Lung (tissue), 12 donors: ENCODE results near the gene UNC45B. TPM values are rescaled to one million over a fixed set of nuclear protein-coding genes. Genes with fewer than 3 reads are reported as not detected.
A peak's percentile ranks its signal among the peaks of the same experiment; 100 is the strongest.

ENCODE experiments used
- ATAC-seq: fragments of 200-7000 bp; cut with Tn5 transposase; one replicate; pipeline ENCODE4 v1.9.1; 2020; ENCODE audit warnings: moderate number of reproducible peaks; ENCODE audit not compliant: insufficient read depth, low FRiP score
- DNase-seq, 3 donors: peaks; one replicate each; pipeline ENCODE4 v3.0.0-alpha.2; 2013 to 2017
- H3K27ac ChIP-seq, 2 donors: one replicate each; pipeline ENCODE4 v1.5.1; 2013; ENCODE audit warnings: mild to moderate bottlenecking in 2 of 2, moderate library complexity in 2 of 2, control low read depth in 1 of 2, inconsistent platforms in 1 of 2, low read depth in 1 of 2, low read length in 1 of 2
- H3K27me3 ChIP-seq, 3 donors: one replicate each; pipeline ENCODE4 v1.5.1; 2013; ENCODE audit warnings: low read length in 2 of 3; ENCODE audit not compliant: control insufficient read depth in 3 of 3, insufficient read depth in 3 of 3
- H3K36me3 ChIP-seq, 4 donors: one replicate each; pipeline ENCODE4 v1.5.1; 2013; ENCODE audit warnings: low read length in 4 of 4, mild to moderate bottlenecking in 1 of 4, moderate library complexity in 1 of 4; ENCODE audit not compliant: control insufficient read depth in 4 of 4, insufficient read depth in 4 of 4
- H3K4me1 ChIP-seq, 5 donors: one replicate each; pipeline ENCODE4 v1.5.1; 2013; ENCODE audit warnings: low read length in 5 of 5, mild to moderate bottlenecking in 2 of 5, moderate library complexity in 1 of 5; ENCODE audit not compliant: control insufficient read depth in 5 of 5, insufficient read depth in 5 of 5
- H3K4me3 ChIP-seq: one replicate; pipeline ENCODE4 v1.5.1; 2013; ENCODE audit warnings: mild to moderate bottlenecking, control low read depth, moderate library complexity
- H3K9ac ChIP-seq, 2 donors: one replicate each; pipeline ENCODE4 v1.5.1; 2013; ENCODE audit warnings: low read length in 2 of 2, control low read depth in 1 of 2; ENCODE audit not compliant: insufficient read depth in 1 of 2
- H3K9me3 ChIP-seq, 4 donors: one replicate each; pipeline ENCODE4 v1.5.1; 2013; ENCODE audit warnings: low read length in 3 of 4, mild to moderate bottlenecking in 1 of 4, moderate library complexity in 1 of 4; ENCODE audit not compliant: control insufficient read depth in 4 of 4, insufficient read depth in 3 of 4
- WGBS, 2 donors: extraction: QIAGEN DNeasy Blood & Tissue Kit; methylation state at CpG; one replicate each; pipeline ENCODE4 v1.1.7; 2013; 5-methylcytosine and 5-hydroxymethylcytosine counted together
- polyA plus RNA-seq, 2 donors: library from polyadenylated mRNA; stranded (reverse); fragments of 200-250 nt; gene quantifications; one replicate each; pipeline ENCODE4 v1.2.1, GENCODE V29; 2013
- total RNA-seq, 2 donors: library from RNA; depleted of rRNA in 1 of 2; stranded (reverse); fragments of >200 nt in 1 of 2; gene quantifications; one replicate each; pipeline ENCODE4 v1.2.1, GENCODE V29; 2014 to 2021
- TF ChIP-seq, protein P1 (sequence below): IDR thresholded peaks from 2 replicates; pipeline ENCODE4 v1.5.1; 2012; ENCODE audit warnings: mild to moderate bottlenecking; ENCODE audit errors: control extremely low read depth, extremely low read depth
- donor health status: control.
- donor health status: control.
- donor health status: Bipolar disorder and iron deficiency.
- donor health status: healthy.
- donor health status: DM: yes; HTN: yes; CAD: no.

The UNC45B gene
- total and polyA plus RNA-seq, 4 donors, result 0.06 to 1.6 (median 0.29) TPM

DNA sequence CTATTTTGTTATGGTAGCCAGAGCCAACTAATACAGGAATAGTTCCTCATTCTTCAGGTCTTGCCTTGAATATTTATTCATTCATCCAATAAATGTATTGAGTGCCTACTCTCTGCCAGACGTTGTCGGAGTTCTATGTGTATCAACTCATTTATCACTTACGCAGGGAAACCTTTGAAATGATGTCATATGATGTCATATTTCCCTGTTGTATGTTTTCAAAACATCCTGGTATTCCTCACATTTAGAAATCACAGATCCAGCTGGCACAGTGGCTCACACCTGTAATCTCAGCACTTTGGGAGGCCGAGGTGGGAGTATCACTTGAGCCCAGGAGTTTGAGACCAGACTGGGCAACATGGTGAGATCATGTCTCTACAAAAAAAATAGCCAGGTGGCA is 2.8 kb upstream of the UNC45B start:
- ATAC-seq (no peak), DNase-seq (no peak)
- peaks cover 0 to 8% (median 5%) of the 10 kb centered on the region in 5 donors for H3K4me1 ChIP-seq
- no peak overlapping the region for H3K27ac ChIP-seq
- H3K27me3 ChIP-seq, result peaks cover 0 to 3% (median 2%) of the 10 kb centered on the region in 3 donors
- H3K36me3 ChIP-seq, result peaks cover 0 to 1% (median 0%) of the 10 kb centered on the region in 4 donors
- TF ChIP-seq, protein P1, sequence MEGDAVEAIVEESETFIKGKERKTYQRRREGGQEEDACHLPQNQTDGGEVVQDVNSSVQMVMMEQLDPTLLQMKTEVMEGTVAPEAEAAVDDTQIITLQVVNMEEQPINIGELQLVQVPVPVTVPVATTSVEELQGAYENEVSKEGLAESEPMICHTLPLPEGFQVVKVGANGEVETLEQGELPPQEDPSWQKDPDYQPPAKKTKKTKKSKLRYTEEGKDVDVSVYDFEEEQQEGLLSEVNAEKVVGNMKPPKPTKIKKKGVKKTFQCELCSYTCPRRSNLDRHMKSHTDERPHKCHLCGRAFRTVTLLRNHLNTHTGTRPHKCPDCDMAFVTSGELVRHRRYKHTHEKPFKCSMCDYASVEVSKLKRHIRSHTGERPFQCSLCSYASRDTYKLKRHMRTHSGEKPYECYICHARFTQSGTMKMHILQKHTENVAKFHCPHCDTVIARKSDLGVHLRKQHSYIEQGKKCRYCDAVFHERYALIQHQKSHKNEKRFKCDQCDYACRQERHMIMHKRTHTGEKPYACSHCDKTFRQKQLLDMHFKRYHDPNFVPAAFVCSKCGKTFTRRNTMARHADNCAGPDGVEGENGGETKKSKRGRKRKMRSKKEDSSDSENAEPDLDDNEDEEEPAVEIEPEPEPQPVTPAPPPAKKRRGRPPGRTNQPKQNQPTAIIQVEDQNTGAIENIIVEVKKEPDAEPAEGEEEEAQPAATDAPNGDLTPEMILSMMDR, result no peak
- no peaks in the 10 kb centered on the region for H3K9me3 ChIP-seq
- H3K9ac ChIP-seq, result no peak overlapping the region
- no peak overlapping the region for H3K4me3 ChIP-seq
- WGBS, 2 donors, result 75 to 87% methylated on average over 4 of the region's 4 CpGs

DNA sequence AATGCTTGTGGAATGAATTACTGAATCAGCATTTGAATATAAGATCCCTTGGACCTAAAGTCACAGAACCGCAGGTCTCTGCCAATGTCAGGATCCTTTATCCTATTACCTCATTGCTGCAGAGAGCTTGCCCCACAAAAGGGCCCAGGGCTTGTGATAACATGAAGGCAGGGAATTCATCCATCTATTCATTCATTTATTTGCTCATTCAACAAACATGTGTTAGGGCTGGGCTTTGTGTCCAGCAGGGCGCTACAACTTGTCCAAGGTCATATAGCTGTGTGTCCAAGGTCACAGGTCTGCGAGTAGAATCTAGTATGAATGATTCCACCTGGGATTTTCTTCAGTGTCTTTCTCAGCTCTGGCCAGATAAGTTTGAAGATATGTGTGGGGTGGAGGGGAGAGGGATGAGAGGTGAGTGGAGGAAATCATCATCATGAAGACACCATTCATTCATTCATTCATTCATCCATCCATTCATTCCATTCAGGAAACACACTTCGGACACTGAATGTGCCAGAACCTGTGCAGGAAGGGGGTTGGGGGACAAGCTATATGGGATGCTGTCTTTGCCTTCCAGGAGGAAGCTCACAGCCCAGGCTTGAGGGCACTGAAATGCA is 1.3 kb upstream of the UNC45B start:
- no peak for ATAC-seq
- H3K9me3 ChIP-seq, result no peaks in the 10 kb centered on the region
- no peak for DNase-seq
- H3K9ac ChIP-seq, result no peak overlapping the region
- no peaks in the 10 kb centered on the region for H3K36me3 ChIP-seq
- peaks cover 0 to 3% (median 2%) of the 10 kb centered on the region in 3 donors for H3K27me3 ChIP-seq
- no peak overlapping the region for H3K4me3 ChIP-seq
- TF ChIP-seq, protein P1, result no peak
- WGBS, 2 donors, result 69 to 93% methylated on average over 4 of the region's 4 CpGs
- H3K27ac ChIP-seq, result peak overlapping the region in 1 of 2 donors; percentile 94
- peaks cover 0 to 5% (median 0%) of the 10 kb centered on the region in 5 donors for H3K4me1 ChIP-seq

GRCh38 chr17:35148144-35148543 is 527 bp downstream of the UNC45B start:
- 59 to 61% methylated on average over 9 of the region's 9 CpGs for WGBS, 2 donors
- no peak overlapping the region for H3K9ac ChIP-seq
- peak overlapping the region in 1 of 2 donors; percentile 94 for H3K27ac ChIP-seq
- H3K4me1 ChIP-seq, result peaks cover 0 to 12% (median 3%) of the 10 kb centered on the region in 5 donors
- DNase-seq (no peak), ATAC-seq (no peak)
- H3K4me3 ChIP-seq, result no peak overlapping the region
- TF ChIP-seq, protein P1, result no peak
- H3K27me3 ChIP-seq, result peaks cover 0 to 7% (median 3%) of the 10 kb centered on the region in 3 donors
- H3K36me3 ChIP-seq, result no peaks in the 10 kb centered on the region
- no peaks in the 10 kb centered on the region for H3K9me3 ChIP-seq
